Non-pigmented ciliary epithelial cell (primary cell): ENCODE measurements around the gene USP3.
A peak's percentile ranks its signal among the peaks of the same experiment; 100 is the strongest.

Experiments used
- DNase-seq: peaks from one replicate; pipeline ENCODE4 v3.0.0-alpha.2; 2010; ENCODE audit warnings: low read depth

Gene USP3

DNA sequence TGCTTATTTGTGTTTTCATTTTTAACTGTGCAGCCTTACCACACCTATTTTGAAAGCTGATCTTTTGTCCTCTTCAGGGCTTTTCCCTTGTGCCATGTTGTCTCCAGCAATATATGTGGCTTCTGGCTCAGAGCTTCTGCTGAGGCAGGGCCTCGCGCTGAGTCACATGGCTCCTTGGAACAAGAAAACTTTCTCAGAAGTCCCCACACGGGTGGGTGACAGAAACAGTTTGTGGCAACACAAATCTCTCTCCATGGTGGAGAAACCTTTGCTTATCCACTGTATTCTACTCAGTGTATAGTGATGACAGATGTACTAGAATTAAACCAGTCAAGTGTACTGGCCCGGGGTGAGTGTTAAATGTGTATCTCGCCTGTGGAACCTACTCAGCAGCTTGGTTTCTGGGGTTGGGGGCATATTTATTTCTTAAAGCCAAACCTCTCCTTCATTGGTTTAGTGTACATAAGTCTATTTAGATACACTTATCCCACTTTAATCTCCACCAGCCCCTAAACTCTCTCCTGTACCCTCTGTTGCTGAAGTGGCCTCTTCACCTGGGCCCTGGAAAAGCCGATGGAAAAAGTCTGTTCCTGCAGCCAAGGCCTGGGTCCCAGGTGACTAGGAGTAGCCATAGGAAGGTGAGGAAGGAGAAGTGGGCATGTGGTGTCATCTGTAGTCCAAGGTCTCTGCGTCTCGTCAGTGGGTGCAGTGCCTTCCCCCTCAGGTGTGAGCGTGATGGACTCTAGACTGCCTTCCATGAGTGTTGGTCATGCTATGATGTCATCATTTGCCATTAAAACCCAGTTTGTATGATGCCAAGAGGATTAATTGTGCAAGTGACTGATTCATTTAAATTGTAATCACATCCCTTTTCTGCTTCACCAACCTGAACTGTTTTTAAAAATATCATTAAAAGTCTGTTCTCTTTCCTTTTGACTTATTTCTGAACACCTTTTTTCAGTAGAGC lies 89.6 kb downstream of the USP3 start:
- DNase-seq = no peak

DNA sequence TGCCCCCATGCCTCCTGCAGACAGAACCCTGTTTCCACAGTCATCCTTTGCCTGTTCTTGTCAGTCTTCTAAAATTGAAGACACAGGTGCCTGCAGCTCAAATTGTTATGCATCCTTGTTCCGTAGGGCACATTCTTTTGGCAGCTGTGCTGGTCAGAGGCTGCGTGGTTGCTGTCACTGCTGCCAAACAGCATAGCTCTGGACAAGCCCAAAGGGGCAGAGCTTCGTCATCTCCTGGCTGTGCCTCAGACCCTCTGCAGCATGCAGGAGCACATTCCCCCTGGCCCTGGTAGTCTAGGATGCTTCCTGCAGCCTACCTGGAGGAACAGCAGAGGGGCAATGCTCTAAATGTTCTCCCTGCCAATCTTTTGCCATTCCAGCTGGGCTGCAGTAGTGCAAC lies 90.7 kb downstream of the USP3 start:
- no peak for DNase-seq

DNA sequence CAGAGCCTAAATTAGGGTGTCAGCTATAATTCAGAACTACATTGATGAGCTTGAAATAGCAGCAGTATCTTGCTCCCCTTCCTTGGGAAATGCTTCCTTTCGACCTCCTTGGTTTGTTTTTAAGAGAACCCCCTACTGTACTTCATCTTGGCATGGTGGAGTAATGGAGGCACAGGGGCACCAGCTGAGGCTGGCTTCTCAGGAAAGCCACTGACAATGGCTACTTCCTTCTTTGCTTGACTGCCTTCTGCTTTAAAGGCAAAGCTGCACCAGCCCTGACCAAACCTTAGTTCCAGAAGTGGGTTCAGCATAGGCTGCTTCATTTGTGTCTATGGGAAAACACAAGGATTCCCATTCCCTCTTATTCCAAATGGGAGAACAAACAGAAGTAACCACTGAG lies 91.3 kb downstream of the USP3 start:
- no peak for DNase-seq

DNA sequence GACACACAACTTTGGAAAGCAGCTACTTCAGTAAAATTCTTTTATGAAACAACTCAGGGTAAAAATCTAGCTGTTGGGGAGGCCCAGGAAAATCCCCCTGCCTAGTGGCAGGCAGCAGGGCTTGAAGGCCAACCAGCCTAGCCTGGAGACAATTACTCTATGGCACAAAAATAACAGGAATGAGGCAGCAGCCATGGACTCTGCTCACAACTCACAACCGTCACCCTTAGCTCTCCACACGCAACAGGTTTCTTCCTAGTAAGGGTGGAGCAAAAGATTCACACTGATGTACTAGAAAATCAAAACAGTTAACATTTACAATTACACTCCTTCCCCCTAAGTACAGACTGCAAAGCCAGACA lies 92.3 kb downstream of the USP3 start:
- no peak for DNase-seq

DNA sequence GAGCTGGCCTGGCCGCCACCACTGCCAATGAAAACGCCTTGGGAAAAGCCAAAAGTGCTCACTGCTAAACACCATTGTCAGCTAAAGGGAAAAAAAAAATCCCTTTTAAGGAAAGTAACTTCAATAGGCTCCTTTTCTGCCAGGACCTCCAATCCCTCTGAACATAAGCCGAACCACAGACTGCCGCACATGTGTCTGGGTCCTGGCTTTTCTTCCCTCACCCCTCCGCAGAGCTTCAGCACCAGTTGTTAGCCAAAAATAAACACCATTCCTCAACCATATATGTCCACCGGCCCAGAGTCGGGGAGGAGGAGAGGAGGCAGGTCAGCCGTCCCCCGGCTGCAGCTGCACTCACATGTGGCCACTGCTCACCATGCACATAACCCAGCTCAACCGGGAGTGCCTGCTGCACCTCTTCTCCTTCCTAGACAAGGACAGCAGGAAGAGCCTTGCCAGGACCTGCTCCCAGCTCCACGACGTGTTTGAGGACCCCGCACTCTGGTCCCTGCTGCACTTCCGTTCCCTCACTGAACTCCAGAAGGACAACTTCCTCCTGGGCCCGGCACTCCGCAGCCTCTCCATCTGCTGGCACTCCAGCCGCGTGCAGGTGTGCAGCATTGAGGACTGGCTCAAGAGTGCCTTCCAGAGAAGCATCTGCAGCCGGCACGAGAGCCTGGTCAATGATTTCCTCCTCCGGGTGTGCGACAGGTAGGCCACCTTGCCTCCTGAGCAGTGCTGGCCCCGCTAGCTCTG lies 92.8 kb downstream of the USP3 start, which contains the start of gene FBXL22:
FBXL22 (plus strand) TSS at position 350 of the 753 bp plus-strand sequence; CDS start at position 356, 6 bp downstream.
- DNase-seq = no peak

DNA sequence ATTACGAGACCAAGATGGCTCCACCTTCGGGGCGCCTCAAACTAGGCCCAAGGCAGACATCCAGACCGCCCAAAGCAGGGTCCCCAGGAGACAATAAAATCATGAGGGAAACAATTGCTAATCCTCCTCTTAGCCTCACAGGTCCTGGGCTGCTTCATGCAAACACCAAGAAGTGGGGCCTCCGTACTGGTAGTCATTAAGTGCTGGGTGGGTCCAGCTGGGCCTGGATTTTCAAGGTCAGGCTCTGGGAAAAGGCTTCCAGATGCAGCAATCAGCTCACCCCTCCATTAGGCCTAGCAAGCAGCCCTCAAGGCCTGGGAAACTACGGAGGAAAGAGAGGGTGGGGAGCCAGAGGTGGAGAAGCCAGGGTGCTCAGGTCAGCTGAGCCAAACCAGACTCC lies 93.4 kb downstream of the USP3 start:
- no peak for DNase-seq

DNA sequence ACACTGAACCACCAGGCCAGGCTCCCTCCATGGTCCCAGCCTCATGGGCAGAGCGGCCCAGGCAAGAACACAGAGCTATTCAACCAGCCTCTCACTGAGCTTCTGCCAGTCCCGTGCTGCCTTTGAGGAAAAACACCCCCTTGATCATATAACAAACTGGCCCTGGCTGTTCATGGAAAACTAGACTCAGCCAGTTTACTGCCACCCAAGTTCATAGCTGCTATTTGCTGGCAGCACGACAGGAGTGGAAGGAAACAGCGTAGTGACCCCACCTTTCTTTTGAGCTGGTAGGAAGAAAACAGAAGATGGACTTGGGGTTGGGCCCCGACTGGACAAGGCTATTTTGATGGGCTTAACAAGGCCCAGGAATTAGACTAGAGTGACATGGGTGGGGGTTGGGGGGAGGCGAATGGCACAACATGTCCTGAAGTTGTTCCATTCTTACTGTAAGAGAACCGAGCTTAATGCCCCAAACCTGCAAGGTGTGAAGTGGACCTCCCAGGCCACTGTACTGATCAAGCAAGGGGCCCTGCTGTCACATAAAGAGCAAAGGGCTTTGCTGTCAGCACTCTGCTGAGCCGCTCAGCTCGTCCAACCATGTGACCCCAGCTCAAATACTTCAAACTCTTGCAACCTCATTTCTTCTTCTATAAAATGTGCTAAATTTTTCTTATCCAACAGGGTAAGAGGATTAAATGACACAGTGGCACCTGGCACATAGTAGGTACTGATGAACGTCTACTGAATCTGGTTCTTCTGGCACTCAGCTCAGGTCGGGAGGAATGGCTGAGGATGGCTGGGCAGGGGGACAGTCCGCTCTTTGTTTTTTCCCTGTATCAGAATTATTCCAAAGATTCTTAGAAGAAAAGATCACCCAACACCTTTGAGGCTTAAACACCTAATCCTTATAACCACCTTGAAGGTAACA lies 94.3 kb downstream of the USP3 start:
- no peak for DNase-seq

DNA sequence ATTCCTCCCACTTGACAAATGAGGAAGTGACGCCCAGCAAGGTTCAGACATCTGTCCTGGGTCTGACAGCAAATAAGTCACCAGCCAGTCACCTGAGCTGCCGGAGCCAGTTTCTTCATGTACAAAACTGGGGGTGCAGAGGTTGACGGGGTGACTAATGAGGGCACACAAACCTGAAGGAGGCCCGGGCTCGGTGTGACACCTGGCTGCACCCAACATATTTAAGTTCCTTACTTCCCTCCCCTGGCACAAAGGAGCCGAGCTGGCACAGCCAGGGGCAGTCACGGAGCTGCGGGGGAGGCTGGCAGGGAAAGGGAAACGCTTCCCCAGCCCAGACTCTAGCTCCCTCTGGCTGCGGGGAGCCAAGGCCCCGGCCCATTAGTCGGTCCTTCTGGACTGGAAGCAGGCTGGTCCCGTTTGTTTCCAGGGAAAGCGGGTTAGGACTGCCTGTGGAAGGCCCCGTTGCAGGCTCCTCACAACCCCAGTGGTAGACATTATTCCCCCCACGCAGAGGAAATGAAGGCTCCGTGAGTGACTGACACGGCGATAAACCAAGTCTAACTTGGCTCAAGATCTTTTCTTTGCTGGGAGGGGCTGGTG lies 95.1 kb downstream of the USP3 start:
- no peak for DNase-seq

DNA sequence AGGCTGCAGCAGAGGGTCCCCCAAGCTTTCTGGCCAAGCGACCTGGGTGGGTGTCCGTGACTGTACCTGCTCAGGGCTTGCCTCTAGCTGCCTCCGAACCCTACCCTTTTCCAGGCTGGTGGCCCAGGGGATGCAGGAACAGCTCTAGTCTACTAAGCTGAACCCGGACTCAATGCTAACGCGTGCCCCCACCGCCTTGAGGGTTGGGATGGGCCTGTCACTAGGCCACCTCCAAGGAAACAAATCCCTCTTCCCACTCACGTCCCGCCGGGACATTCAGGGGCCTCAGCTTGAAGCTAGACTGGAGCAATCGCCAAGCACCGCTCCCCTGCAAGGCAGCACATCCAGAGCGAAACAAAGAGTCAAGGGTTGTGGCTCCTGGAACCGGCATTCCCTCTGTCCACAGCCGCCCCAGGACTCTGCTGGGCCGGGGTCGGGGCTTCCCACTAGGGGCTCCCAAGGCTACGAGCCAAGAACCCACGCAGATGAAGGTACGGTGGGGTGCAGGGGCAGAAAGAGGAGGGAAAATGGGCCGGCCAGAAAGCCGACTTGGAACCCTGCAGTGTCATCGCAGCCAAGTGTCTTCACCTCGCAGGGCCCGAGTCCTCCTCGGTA lies 95.7 kb downstream of the USP3 start:
- no peak for DNase-seq

DNA sequence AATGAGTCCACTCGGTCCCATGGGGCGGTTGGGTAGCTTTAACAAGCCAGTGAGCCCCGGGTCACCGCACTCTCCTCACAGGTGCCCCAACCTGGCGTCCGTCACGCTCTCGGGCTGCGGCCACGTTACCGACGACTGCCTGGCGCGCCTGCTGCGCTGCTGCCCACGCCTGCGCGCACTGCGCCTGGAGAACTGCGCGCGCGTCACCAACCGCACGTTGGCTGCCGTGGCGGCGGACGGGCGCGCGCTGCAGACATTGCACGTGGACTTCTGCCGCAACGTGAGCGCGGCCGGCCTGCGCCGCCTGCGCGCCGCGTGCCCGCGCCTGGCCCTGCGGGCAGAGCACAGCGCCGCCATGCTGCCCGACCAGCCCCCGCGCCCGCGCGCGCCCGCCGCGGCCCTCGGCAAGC lies 96.2 kb downstream of the USP3 start:
- peak; percentile 54 for DNase-seq

DNA sequence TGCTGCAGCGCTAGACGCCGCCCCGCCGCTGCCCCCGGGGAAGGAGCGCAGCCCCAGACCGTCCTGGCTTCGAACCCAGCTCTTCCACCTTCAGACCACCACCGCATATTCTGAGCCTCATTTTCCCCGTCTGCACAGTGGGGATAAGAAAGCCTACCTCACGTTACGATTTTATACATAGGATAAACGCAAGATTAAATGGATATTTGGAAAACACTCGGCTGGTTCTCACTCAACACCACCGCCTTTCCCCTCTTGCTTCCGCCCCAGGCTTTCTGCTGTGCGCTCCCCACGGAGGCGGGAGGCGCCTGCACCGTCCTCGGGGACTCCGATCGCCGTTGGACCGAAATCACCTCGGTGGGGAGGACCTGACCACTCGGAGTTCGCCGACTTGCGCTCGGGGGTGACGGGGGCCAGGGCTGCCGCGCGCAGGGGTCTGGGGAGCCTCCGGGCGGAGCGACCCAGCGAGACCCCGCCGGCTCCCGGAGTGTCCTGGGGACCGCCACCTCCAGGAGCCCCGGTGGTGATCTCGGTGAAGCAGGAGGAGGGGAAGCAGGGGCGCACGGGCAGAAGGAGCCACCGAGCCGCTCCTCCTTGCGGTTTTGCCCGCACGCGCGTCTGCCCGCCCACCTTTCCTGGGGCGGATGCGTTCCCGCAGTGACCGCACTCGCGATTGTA lies 96.8 kb downstream of the USP3 start:
- no peak for DNase-seq

DNA sequence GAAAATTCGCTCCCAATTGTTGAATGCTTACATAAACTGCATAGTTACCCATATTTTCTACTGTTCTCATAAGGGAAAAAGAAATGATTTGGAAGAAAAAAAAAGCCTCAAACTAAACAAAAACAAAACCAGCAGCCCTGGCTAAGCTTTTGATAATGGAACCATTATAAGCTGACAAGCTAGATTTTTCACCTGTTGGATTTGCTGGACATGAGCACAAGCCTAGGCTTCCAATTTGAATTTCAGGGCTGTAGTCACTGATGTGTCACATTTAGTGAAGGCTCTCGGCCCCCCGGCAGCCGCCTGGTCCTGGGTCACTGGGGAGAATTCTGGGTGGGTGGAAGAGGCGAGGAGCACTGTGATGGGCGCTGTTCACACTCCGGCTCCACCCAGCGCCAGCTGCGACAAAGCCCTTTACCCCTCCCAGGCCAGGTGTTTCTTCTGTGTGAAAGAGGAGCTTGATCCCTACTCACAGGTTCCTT lies 97.4 kb downstream of the USP3 start:
- no peak for DNase-seq

DNA sequence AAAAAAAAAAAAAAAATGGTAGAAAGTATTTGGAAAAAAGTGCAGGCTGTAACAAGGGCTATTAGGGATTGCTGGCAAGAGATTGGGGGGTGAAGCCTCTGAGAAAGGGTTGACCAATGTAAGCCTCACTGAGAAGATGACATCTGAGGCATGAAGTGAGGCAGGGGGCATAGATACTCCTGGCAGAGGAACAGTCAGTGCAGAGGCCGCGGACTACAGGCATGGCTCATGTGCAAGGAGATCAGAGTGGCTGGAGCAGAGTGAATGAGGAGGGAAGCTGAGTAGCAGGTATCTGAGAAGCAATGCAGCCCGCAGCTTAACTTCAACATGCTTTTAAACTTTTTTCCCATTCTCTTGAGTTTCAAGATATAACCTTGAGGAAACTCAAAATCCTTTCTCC lies 98.2 kb downstream of the USP3 start:
- no peak for DNase-seq

DNA sequence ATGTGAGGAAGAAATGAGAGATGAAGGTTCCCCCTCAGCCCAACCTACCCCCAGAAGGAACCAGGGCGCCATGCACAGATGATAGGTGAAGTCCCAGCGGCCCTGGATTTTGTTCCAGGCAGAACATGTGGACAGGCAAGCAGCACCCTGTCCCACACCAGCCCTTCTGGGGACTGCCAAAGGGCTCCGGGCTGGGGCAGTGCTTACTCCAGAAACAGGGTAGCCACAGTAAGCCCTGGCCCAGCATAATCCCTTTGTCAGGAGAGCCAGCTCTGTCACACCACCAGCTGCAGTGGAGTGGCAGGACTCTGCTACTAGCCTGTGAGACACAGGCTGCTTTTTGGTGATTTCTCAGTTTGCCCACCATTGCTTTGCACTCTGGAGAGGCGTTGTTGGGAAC lies 99.1 kb downstream of the USP3 start:
- no peak for DNase-seq

DNA sequence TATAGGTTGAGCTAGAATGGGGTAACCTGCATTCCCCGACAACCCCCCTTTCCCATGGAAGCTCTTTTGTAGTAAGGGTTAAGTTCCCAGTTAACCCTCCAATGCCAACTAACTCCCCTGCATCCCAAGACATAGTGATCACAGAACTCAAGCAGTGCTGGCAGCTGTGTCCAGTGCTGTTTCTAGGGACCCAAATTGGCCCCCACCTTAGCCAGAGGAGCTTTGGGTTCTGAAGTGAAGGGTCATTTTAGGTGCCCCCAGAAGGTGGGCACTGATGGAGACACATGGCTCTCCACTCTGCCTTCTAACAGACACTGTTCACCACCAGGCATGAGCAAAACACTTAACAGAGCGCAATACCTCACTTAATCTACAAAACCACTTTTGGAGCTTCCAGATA lies 99.9 kb downstream of the USP3 start:
- no peak for DNase-seq

DNA sequence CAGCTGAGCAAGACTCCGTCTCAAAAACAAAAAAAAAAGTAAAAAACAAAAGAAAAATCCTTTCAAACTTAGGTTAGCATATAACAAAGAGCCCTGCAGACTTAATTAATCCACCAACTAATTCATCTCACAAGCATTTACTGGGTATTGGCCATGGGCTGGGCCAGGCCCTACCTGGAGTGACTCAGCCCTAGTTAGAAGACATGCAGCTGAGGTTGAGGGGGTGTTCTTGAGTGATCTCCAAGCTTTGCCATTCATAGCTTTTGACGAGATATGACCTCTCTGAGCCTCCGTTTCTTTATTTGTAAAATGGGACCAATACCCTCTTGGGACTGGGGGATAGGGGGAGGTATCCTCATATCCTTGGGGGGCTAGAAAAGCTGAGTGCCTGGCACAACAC lies 100.6 kb downstream of the USP3 start:
- no peak for DNase-seq

DNA sequence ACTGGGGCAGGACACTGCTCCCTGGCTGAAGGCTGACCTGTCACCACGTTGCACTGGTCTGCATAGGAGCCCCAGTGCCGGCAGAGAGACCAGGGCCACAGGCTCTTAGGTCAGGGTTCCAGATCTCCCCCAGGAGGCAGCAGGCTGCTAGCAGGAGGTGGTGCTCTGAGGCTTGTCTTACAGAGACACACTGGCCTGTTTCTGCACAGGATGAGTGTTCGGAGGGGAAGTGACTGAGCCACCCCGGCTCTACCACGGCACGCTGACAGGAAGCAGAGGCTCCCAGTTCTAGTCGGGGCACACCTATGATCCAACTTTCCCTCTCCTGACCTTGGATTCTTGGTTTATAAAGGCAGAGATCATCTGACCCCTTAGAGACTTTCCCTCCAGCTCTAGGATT lies 101.4 kb downstream of the USP3 start:
- DNase-seq = no peak

DNA sequence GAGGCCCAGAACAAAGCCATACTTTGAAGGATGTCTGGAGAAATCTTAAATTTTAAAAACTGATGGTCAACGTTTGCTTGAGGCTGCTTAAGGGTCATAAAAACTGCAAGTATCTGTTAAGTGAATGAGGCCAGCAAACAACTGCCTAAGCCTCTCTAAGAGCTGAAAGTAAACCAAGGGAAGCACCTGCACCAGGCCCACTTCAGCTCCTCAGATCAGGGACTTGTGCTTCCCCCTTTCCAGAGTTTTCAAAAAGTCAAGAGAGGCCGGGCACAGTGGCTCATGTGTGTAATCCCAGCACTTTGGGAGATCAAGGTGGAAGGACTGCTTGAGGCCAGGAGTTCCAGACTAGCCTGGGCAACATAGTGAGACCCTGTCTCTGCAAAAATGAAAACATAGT lies 101.9 kb downstream of the USP3 start:
- DNase-seq = no peak

DNA sequence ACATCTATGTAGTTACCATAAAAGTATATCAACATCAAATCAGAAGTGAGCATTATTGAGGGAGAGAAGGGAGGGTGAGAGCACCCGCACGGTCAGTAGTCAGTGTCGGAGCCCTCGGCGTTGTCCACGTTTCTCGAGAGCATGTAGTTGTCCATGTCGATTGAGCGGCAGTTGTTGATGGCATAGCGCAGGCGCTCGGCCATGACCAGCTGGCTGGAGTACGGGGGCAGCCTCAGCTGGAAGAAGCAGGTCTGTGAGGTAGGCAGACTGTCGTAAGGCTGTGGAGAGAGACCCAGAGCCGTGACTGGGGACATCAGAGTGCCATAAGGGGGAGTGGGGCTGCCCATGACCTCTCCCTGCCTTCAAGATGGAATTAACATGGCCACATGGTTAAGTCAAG lies 104.6 kb downstream of the USP3 start:
- DNase-seq = no peak

DNA sequence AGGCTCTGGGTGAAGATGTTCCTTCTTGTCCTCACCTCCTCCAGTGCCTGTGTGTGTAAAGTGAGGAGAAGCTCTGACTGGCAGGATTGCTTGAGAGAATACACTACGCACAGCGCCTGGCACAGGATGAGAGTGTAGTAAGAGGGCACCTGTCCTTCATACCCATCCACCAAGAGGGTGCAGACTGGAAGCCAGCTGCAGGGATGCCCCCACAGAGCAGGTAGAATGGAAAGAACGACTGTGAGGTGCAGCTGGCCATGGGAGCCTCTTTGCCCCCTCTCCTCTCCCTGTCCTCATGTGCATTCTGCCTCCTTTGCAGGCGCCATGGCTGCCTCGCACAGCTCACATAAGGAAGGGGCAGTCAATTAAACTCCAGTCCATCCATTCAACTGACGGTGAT lies 105.1 kb downstream of the USP3 start:
- no peak for DNase-seq
